GM21526 (cell line): ENCODE results near the gene CDC73.

Experiments used
- ATAC-seq: cut with Tn5 transposase; IDR thresholded peaks from one replicate; pipeline ENCODE4 v1.9.1; 2021; ENCODE audit warnings: moderate library complexity; ENCODE audit not compliant: unreplicated experiment, low FRiP score

Gene CDC73

GRCh38 chr1:193121616-193122593 lies at the start of gene CDC73:
TSS of gene CDC73 (plus strand) at chr1:193122031. CDS start at chr1:193122201, 170 bp downstream.
- peak; percentile 93 for ATAC-seq

GRCh38 chr1:193077991-193078390 lies 43.8 kb upstream of the CDC73 start:
- ATAC-seq = no peak

- no peak for ATAC-seq
Measured at GRCh38 chr1:193079187-193079586, 42.6 kb upstream of the CDC73 start.

- ATAC-seq = peak; percentile 96
Measured at GRCh38 chr1:193083365-193084088, 38.3 kb upstream of the CDC73 start.

- no peak for ATAC-seq
Measured at GRCh38 chr1:193085263-193085662, 36.6 kb upstream of the CDC73 start.

GRCh38 chr1:193086342-193086741 lies 35.5 kb upstream of the CDC73 start:
- ATAC-seq = no peak

GRCh38 chr1:193087893-193088292 lies 33.9 kb upstream of the CDC73 start:
- no peak for ATAC-seq

- no peak for ATAC-seq
Measured at GRCh38 chr1:193090865-193091264, 31.0 kb upstream of the CDC73 start.

GRCh38 chr1:193094112-193094511 lies 27.7 kb upstream of the CDC73 start:
- ATAC-seq = no peak

- ATAC-seq = no peak
Measured at GRCh38 chr1:193102662-193103061, 19.2 kb upstream of the CDC73 start.

- no peak for ATAC-seq
Measured at GRCh38 chr1:193103759-193104501, 17.9 kb upstream of the CDC73 start.

- ATAC-seq = peak; percentile 37
Measured at GRCh38 chr1:193104502-193104906, 17.3 kb upstream of the CDC73 start.

- peak; percentile 90 for ATAC-seq
Measured at GRCh38 chr1:193104907-193105820, 16.7 kb upstream of the CDC73 start, which contains the start of gene GLRX2. TSS of gene GLRX2 (minus strand) at chr1:193105414. CDS start at chr1:193105382, 32 bp downstream.

- ATAC-seq = no peak
Measured at GRCh38 chr1:193105821-193106177, 16.0 kb upstream of the CDC73 start.

GRCh38 chr1:193108471-193108870 lies 13.4 kb upstream of the CDC73 start:
- ATAC-seq = no peak

GRCh38 chr1:193109619-193110018 lies 12.2 kb upstream of the CDC73 start:
- no peak for ATAC-seq

GRCh38 chr1:193110246-193110645 lies 11.6 kb upstream of the CDC73 start:
- no peak for ATAC-seq

- no peak for ATAC-seq
Measured at GRCh38 chr1:193110864-193111263, 11.0 kb upstream of the CDC73 start.

- ATAC-seq = no peak
Measured at GRCh38 chr1:193111641-193112090, 10.2 kb upstream of the CDC73 start.
